ENCODE measurements around the gene BUB1B. TPM values are rescaled to one million over a fixed set of nuclear protein-coding genes. Genes with fewer than 3 reads are reported as not detected.

BUB1B gene
- total RNA-seq, 1 experiment from 2014 or later, result 83.2 TPM

DNA sequence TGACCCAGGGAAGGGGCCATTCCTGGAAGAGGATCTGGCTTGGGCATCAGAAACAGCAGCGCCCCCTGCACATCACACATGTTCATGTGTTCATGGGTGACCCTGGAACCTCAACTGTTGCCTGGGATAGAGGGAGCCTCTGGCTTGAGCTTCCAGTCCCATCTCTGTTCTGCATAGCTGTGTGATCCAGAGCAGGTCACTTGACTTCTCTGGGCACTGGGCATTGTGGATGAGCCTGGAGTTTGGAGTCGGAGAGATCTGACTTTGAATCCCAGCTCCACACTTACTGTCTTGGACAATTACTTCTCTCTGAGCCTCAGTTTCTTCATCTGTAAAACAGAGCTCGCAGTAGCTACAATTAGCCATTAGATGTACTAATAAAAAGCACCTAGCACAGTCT is 93.6 kb downstream of the BUB1B start:
- DNase-seq, result no peak
- peaks cover 9% of the 10 kb centered on the region for H3K23me2 ChIP-seq (ENCODE audit: insufficient read length, low read depth, low read length, poor library complexity, severe bottlenecking)
- H3K23ac ChIP-seq (ENCODE audit: insufficient read length, low read depth, low read length), result no peak overlapping the region
- no peak overlapping the region for H2BK15ac ChIP-seq (ENCODE audit: low read depth, low read length)
- no peak overlapping the region for H3T11ph ChIP-seq (ENCODE audit: low read length)
- no peak overlapping the region for H3K4ac ChIP-seq (ENCODE audit: low read depth, low read length)
- no peak overlapping the region for H3K27ac ChIP-seq (ENCODE audit: insufficient read length, low read depth, low read length)
- H3K56ac ChIP-seq (ENCODE audit: insufficient read length, low read depth, low read length), result no peak overlapping the region
- Mint-ChIP-seq H3K4me3 (no peak overlapping the region), H3K36me3 (ENCODE audit: insufficient read depth in 1 of 3, low read depth in 3 of 3) (peaks cover 0 to 3% (median 2%) of the 10 kb centered on the region in 3 experiments; a peak in 2 of 7 replicates), H3K27me3 (ENCODE audit: low read depth) (peaks cover 45% of the 10 kb centered on the region), H3K27ac (no peak overlapping the region; a peak in 1 of 7 replicates), H3K4me1 (peaks cover 25 to 27% of the 10 kb centered on the region in 2 experiments), H3K9me3 (no peaks in the 10 kb centered on the region; a peak in 1 of 5 replicates)
- H4K5ac ChIP-seq (ENCODE audit: insufficient read length, low read depth, low read length), result no peak overlapping the region
- H2BK12ac ChIP-seq (ENCODE audit: insufficient read length, low read depth, low read length), result no peak overlapping the region
- no peaks in the 10 kb centered on the region for H3K79me2 ChIP-seq (ENCODE audit: insufficient read depth, low read length)
- no peak overlapping the region for H3K9ac ChIP-seq (ENCODE audit: extremely low read depth, insufficient read length, low read length)
- no peak overlapping the region for H2BK20ac ChIP-seq (ENCODE audit: low read depth, low read length, poor library complexity, severe bottlenecking)
- no peak overlapping the region for H3K14ac ChIP-seq (ENCODE audit: insufficient read depth, low read length)
- H4K8ac ChIP-seq (replicated peaks; ENCODE audit: insufficient read length, low read depth, low read length), result no peak overlapping the region
- no peak overlapping the region for H2BK120ac ChIP-seq (ENCODE audit: low read depth, low read length, poor library complexity, severe bottlenecking)
- H4K20me1 ChIP-seq (ENCODE audit: control insufficient read depth, insufficient read depth, insufficient read length), result no peaks in the 10 kb centered on the region
- H2AFZ ChIP-seq (ENCODE audit: low read length), result no peak overlapping the region
- H4K91ac ChIP-seq (ENCODE audit: insufficient read length, low read depth, low read length), result no peak overlapping the region
- H2AK5ac ChIP-seq (ENCODE audit: insufficient read length, low read length), result no peak overlapping the region
- no peak overlapping the region for H3K4me2 ChIP-seq (ENCODE audit: insufficient read depth, insufficient read length, low read length)
- H3K9me3 ChIP-seq (ENCODE audit: control insufficient read depth, low read depth, low read length), result no peaks in the 10 kb centered on the region
- no CpG with 5 or more reads among the region's 3 CpGs for WGBS (ENCODE audit: extremely low coverage, insufficient read length, low lambda C conversion rate)
- H3K18ac ChIP-seq (ENCODE audit: insufficient read length, low read depth, low read length), result no peak overlapping the region
- H3K27me3 ChIP-seq (ENCODE audit: insufficient read depth, low read length), result peaks cover 16% of the 10 kb centered on the region; the same call in 1 of the 2 replicates
- H3K79me1 ChIP-seq (ENCODE audit: insufficient read depth, low read depth, low read length, poor library complexity, severe bottlenecking), result no peaks in the 10 kb centered on the region
- no peak overlapping the region for H2BK5ac ChIP-seq (ENCODE audit: insufficient read length, low read length)
- TF ChIP-seq, protein P1, sequence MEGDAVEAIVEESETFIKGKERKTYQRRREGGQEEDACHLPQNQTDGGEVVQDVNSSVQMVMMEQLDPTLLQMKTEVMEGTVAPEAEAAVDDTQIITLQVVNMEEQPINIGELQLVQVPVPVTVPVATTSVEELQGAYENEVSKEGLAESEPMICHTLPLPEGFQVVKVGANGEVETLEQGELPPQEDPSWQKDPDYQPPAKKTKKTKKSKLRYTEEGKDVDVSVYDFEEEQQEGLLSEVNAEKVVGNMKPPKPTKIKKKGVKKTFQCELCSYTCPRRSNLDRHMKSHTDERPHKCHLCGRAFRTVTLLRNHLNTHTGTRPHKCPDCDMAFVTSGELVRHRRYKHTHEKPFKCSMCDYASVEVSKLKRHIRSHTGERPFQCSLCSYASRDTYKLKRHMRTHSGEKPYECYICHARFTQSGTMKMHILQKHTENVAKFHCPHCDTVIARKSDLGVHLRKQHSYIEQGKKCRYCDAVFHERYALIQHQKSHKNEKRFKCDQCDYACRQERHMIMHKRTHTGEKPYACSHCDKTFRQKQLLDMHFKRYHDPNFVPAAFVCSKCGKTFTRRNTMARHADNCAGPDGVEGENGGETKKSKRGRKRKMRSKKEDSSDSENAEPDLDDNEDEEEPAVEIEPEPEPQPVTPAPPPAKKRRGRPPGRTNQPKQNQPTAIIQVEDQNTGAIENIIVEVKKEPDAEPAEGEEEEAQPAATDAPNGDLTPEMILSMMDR (conservative IDR thresholded peaks at IDR 0.05), result no peak; the same call in 2 of the 3 replicates
- peaks cover 4% of the 10 kb centered on the region; the same call in 1 of the 2 replicates for H3K4me1 ChIP-seq (ENCODE audit: insufficient read depth, low read length)

All from H9 (cell line).